IMR-90 (cell line): ENCODE results near the gene RAB3C. TPM values are rescaled to one million over a fixed set of nuclear protein-coding genes. Genes with fewer than 3 reads are reported as not detected.

Experiments used
- ATAC-seq: fragments of 200-7000 bp; cut with Tn5 transposase; 2 replicates; pipeline ENCODE4 v1.9.1; 2020; ENCODE audit warnings: low read depth, mild to moderate bottlenecking, moderate library complexity
- BruUV-seq: library from RNA; stranded (reverse); fragments of 400-500 nt; replicated peaks from 2 replicates; lab custom pipeline; 2021; lab: Mats Ljungman, UMichigan
- CTCF ChIA-PET: fragments of 300-600 bp; formaldehyde crosslinking; extraction: SDS; loops from one replicate; lab custom pipeline; 2021; ENCODE audit warnings: antibody characterized with exemption; lab: Yijun Ruan, JAX
- POLR2A ChIA-PET: fragments of 300-600 bp; sonication (Branson Sonifier 250); formaldehyde crosslinking; loops from one replicate; lab custom pipeline; 2022; ENCODE audit warnings: antibody characterized with exemption; ENCODE audit not compliant: unreplicated experiment; lab: Charles Lee
- DNase-seq: peaks from one replicate; pipeline ENCODE4 v3.0.0; 2013
- H2AFZ ChIP-seq: replicated peaks from 2 replicates; pipeline ENCODE3; 2013; ENCODE audit warnings: low read length, mild to moderate bottlenecking; ENCODE audit not compliant: poor library complexity
- H2AK5ac ChIP-seq: 2 replicates; pipeline ENCODE4 v1.6.1; 2013; ENCODE audit warnings: low read depth, low read length, inconsistent platforms
- H2AK9ac ChIP-seq: replicated peaks from 2 replicates; pipeline ENCODE3; 2013; ENCODE audit warnings: mild to moderate bottlenecking, low read depth, low read length, moderate library complexity; ENCODE audit not compliant: poor library complexity
- H2BK120ac ChIP-seq: 2 replicates; pipeline ENCODE4 v1.6.1; 2013; ENCODE audit warnings: low read depth, low read length, inconsistent platforms
- H2BK15ac ChIP-seq: 3 replicates; pipeline ENCODE4 v1.6.1; 2013; ENCODE audit warnings: low read depth, low read length, inconsistent platforms
- H2BK20ac ChIP-seq: 2 replicates; pipeline ENCODE4 v1.6.1; 2013; ENCODE audit warnings: low read depth, mild to moderate bottlenecking, inconsistent platforms, low read length, moderate library complexity
- H2BK5ac ChIP-seq: 2 replicates; pipeline ENCODE4 v1.6.1; 2013; ENCODE audit warnings: mild to moderate bottlenecking, low read depth, low read length, inconsistent platforms; ENCODE audit not compliant: poor library complexity, severe bottlenecking
- H3K14ac ChIP-seq: replicated peaks from 2 replicates; pipeline ENCODE4 v1.6.1; 2013; ENCODE audit warnings: low read depth, low read length, inconsistent platforms
- H3K18ac ChIP-seq: 2 replicates; pipeline ENCODE4 v1.6.1; 2013; ENCODE audit warnings: low read depth, low read length, control low read depth
- H3K23ac ChIP-seq: 2 replicates; pipeline ENCODE4 v1.6.1; 2013; ENCODE audit warnings: low read depth, low read length, inconsistent platforms
- H3K27ac ChIP-seq: 2 replicates; pipeline ENCODE4 v1.5.1; 2013; ENCODE audit warnings: mild to moderate bottlenecking, control low read depth, low read length; ENCODE audit not compliant: insufficient read depth
- H3K27me3 ChIP-seq: 2 replicates; pipeline ENCODE4 v1.6.1; 2013; ENCODE audit warnings: low read length; ENCODE audit not compliant: control insufficient read depth, insufficient read depth
- H3K36me3 ChIP-seq: 2 replicates; pipeline ENCODE4 v1.6.1; 2013; ENCODE audit warnings: low read length, mixed read lengths; ENCODE audit not compliant: control insufficient read depth, insufficient read depth
- H3K4ac ChIP-seq: 2 replicates; pipeline ENCODE4 v1.6.1; 2013; ENCODE audit warnings: low read depth, low read length, inconsistent platforms
- H3K4me1 ChIP-seq: 2 replicates; pipeline ENCODE4 v1.6.1; 2013; ENCODE audit warnings: low read length, mixed read lengths; ENCODE audit not compliant: control insufficient read depth, insufficient read depth
- H3K4me2 ChIP-seq: 2 replicates; pipeline ENCODE4 v1.6.1; 2013; ENCODE audit warnings: low read depth, mild to moderate bottlenecking, control low read depth, low read length, moderate library complexity
- H3K4me3 ChIP-seq: 2 replicates; pipeline ENCODE4 v1.5.1; 2013; ENCODE audit warnings: low read depth, mild to moderate bottlenecking, control low read depth, low read length, moderate library complexity; ENCODE audit not compliant: insufficient read depth
- H3K56ac ChIP-seq: 2 replicates; pipeline ENCODE4 v1.6.1; 2013; ENCODE audit warnings: low read length, inconsistent platforms; ENCODE audit not compliant: insufficient read depth; ENCODE audit errors: extremely low read depth
- H3K79me1 ChIP-seq, 2 experiments: 2 replicates each; pipeline ENCODE4 v1.6.1; 2013; ENCODE audit warnings: low read length in 2 of 2, inconsistent platforms in 1 of 2, low read depth in 1 of 2
- H3K9ac ChIP-seq: 2 replicates; pipeline ENCODE4 v1.6.1; 2013; ENCODE audit warnings: low read depth, low read length, control low read depth
- H3K9me1 ChIP-seq: 2 replicates; pipeline ENCODE4 v1.6.1; 2013; ENCODE audit warnings: low read length, inconsistent platforms; ENCODE audit not compliant: insufficient read depth
- H3K9me3 ChIP-seq: 2 replicates; pipeline ENCODE4 v1.6.1; 2013; ENCODE audit warnings: low read length; ENCODE audit not compliant: control insufficient read depth, insufficient read depth
- H4K20me1 ChIP-seq: 2 replicates; pipeline ENCODE4 v1.6.1; 2013; ENCODE audit warnings: low read length, inconsistent platforms; ENCODE audit not compliant: insufficient read depth
- H4K5ac ChIP-seq: 2 replicates; pipeline ENCODE4 v1.6.1; 2013; ENCODE audit warnings: mild to moderate bottlenecking, low read depth, low read length, control low read depth
- H4K8ac ChIP-seq, 2 experiments: 2 replicates each; pipeline ENCODE4 v1.6.1; 2013; ENCODE audit warnings: low read depth in 2 of 2, low read length in 2 of 2, control low read depth in 1 of 2, inconsistent platforms in 1 of 2
- H4K91ac ChIP-seq: 2 replicates; pipeline ENCODE4 v1.6.1; 2013; ENCODE audit warnings: low read depth, low read length, inconsistent platforms; ENCODE audit not compliant: insufficient read depth
- BHLHE40 ChIP-seq: fragments of 150-350 bp; IDR thresholded peaks from 2 replicates; pipeline ENCODE4 v1.6.1; 2016; ENCODE audit warnings: mild to moderate bottlenecking, low read depth, low read length
- CEBPB ChIP-seq: IDR thresholded peaks from 2 replicates; pipeline ENCODE4 v1.6.1; 2012; ENCODE audit warnings: low read depth, low read length, improper control_type of control experiment
- CHD1 ChIP-seq: IDR thresholded peaks from 2 replicates; pipeline ENCODE4 v1.6.1; 2012; ENCODE audit warnings: low read depth, low read length, improper control_type of control experiment
- CTCF ChIP-seq: conservative IDR thresholded peaks from 2 replicates; pipeline ENCODE4 v1.5.1; 2012; ENCODE audit warnings: mild to moderate bottlenecking, low read depth, low read length, improper control_type of control experiment
- FOS ChIP-seq: fragments of 150-350 bp; IDR thresholded peaks from 2 replicates; pipeline ENCODE4 v1.6.1; 2016; ENCODE audit warnings: low read depth, low read length
- MAFK ChIP-seq: IDR thresholded peaks from 2 replicates; pipeline ENCODE4 v1.6.1; 2012; ENCODE audit warnings: low read depth, low read length, improper control_type of control experiment
- MAZ ChIP-seq: IDR thresholded peaks from 2 replicates; pipeline ENCODE4 v1.6.1; 2012; ENCODE audit warnings: low read depth, mild to moderate bottlenecking, low read length, improper control_type of control experiment, moderate library complexity, borderline replicate concordance
- MXI1 ChIP-seq: IDR thresholded peaks from 2 replicates; pipeline ENCODE4 v1.6.1; 2012; ENCODE audit warnings: low read depth, mild to moderate bottlenecking, low read length, moderate library complexity, borderline replicate concordance
- NFE2L2 ChIP-seq: fragments of 150-350 bp; IDR thresholded peaks from 2 replicates; pipeline ENCODE4 v1.6.1; 2016; ENCODE audit warnings: low read depth, mild to moderate bottlenecking, low read length
- POLR2A ChIP-seq: IDR thresholded peaks from 2 replicates; pipeline ENCODE4 v1.6.1; 2012; ENCODE audit warnings: mild to moderate bottlenecking, low read depth, low read length
- RAD21 ChIP-seq: IDR thresholded peaks from 2 replicates; pipeline ENCODE4 v1.6.1; 2012; ENCODE audit warnings: low read length, improper control_type of control experiment
- RCOR1 ChIP-seq: IDR thresholded peaks from 2 replicates; pipeline ENCODE4 v1.6.1; 2012; ENCODE audit warnings: mild to moderate bottlenecking, low read length, improper control_type of control experiment; ENCODE audit not compliant: insufficient replicate concordance
- RFX5 ChIP-seq: IDR thresholded peaks from 2 replicates; pipeline ENCODE4 v1.8.0; 2012; ENCODE audit warnings: low read depth, mild to moderate bottlenecking, low read length, moderate library complexity
- SMC3 ChIP-seq: fragments of 150-350 bp; IDR thresholded peaks from 2 replicates; pipeline ENCODE4 v1.6.1; 2016; ENCODE audit warnings: low read depth, mild to moderate bottlenecking, antibody characterized with exemption, low read length, moderate library complexity
- WGBS, 2 experiments: methylation state at CpG; one replicate each; pipeline versions ENCODE4 v1.1.5 to v1.1.7; 2013; ENCODE audit warnings: missing lambda C conversion rate in 2 of 2; ENCODE audit not compliant: insufficient read length in 1 of 2; ENCODE audit errors: extremely low coverage in 2 of 2; 5-methylcytosine and 5-hydroxymethylcytosine counted together
- dilution Hi-C: fragments of 300-500 bp; cut with HindIII; formaldehyde crosslinking; loops from one replicate; pipeline ENCODE4 v1.14.3; 2018; ENCODE audit warnings: low sequenced_read_pairs; ENCODE audit not compliant: unreplicated experiment
- in situ Hi-C: fragments of 300-500 bp; cut with MboI; formaldehyde crosslinking; loops from 3 replicates; pipeline ENCODE4 v1.14.3; 2019; ENCODE audit warnings: low sequenced_read_pairs, inconsistent platforms, mixed read lengths
- intact Hi-C: fragments of 100-400 bp; cut with micrococcal nuclease; formaldehyde crosslinking; loops from 2 replicates; pipeline ENCODE4 v1.10.0; 2022
- polyA plus RNA-seq, 3 experiments: library from polyadenylated mRNA; depleted of rRNA; stranded (reverse); fragments of >200 nt; gene quantifications; 2 replicates each; pipeline ENCODE4 v1.2.3, GENCODE V29; 2012; ENCODE audit warnings: low replicate concordance in 1 of 3
- total RNA-seq: library from RNA; depleted of rRNA; stranded (reverse); fragments of >200 nt; gene quantifications from 2 replicates; pipeline ENCODE4 v1.2.3, GENCODE V29; 2012
- TF ChIP-seq, protein P1 (sequence below): fragments of 150-350 bp; IDR thresholded peaks from 2 replicates; pipeline ENCODE4 v1.6.1; 2017; ENCODE audit warnings: mild to moderate bottlenecking, antibody characterized with exemption, low read length, low read depth
- TF ChIP-seq, protein P2 (sequence below): fragments of 150-350 bp; IDR thresholded peaks from 2 replicates; pipeline ENCODE4 v1.6.1; 2016; ENCODE audit warnings: low read depth, mild to moderate bottlenecking, low read length, moderate library complexity, borderline replicate concordance

Gene RAB3C
- total and polyA plus RNA-seq, 2 of the 4 experiments (the other 2 are of a cell fraction), result not detected

- TF ChIP-seq RAD21 (no peak), RFX5 (no peak), CHD1 (no peak), MAZ (no peak), BHLHE40 (no peak), RCOR1 (no peak), MXI1 (no peak), FOS (no peak), NFE2L2 (no peak), CEBPB (no peak), SMC3 (no peak), POLR2A (no peak), MAFK (no peak), CTCF (no peak)
- TF ChIP-seq, protein P1, sequence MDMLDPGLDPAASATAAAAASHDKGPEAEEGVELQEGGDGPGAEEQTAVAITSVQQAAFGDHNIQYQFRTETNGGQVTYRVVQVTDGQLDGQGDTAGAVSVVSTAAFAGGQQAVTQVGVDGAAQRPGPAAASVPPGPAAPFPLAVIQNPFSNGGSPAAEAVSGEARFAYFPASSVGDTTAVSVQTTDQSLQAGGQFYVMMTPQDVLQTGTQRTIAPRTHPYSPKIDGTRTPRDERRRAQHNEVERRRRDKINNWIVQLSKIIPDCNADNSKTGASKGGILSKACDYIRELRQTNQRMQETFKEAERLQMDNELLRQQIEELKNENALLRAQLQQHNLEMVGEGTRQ, result no peak
- TF ChIP-seq, protein P2, sequence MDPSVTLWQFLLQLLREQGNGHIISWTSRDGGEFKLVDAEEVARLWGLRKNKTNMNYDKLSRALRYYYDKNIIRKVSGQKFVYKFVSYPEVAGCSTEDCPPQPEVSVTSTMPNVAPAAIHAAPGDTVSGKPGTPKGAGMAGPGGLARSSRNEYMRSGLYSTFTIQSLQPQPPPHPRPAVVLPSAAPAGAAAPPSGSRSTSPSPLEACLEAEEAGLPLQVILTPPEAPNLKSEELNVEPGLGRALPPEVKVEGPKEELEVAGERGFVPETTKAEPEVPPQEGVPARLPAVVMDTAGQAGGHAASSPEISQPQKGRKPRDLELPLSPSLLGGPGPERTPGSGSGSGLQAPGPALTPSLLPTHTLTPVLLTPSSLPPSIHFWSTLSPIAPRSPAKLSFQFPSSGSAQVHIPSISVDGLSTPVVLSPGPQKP, result no peak
- no peaks in the 10 kb centered on the region for H3K79me1 ChIP-seq
- dilution Hi-C loops, result no loop called here
- no peak overlapping the region for H2BK20ac ChIP-seq
- H4K20me1 ChIP-seq, result no peaks in the 10 kb centered on the region
- H3K56ac ChIP-seq, result no peak overlapping the region
- ChIA-PET CTCF (no interaction called here), POLR2A (no interaction called here)
- no peak overlapping the region for H3K9ac ChIP-seq
- no peak overlapping the region for H2AFZ ChIP-seq
- H3K4ac ChIP-seq, result no peak overlapping the region
- H3K9me3 ChIP-seq, result no peaks in the 10 kb centered on the region
- H2BK15ac ChIP-seq, result no peak overlapping the region
- H4K91ac ChIP-seq, result no peak overlapping the region
- no peak overlapping the region for H3K4me2 ChIP-seq
- no peak overlapping the region for H4K8ac ChIP-seq
- no CpG with 5 or more reads among the region's 2 CpGs for WGBS, 2 experiments
- no peak overlapping the region for H3K18ac ChIP-seq
- in situ Hi-C loops, result no loop called here
- no peaks in the 10 kb centered on the region for H3K4me1 ChIP-seq
- H3K27ac ChIP-seq, result no peak overlapping the region
- ATAC-seq (no peak), DNase-seq (no peak)
- H3K27me3 ChIP-seq, result no peaks in the 10 kb centered on the region
- H2AK5ac ChIP-seq, result no peak overlapping the region
- no peak overlapping the region for H2AK9ac ChIP-seq
- no peak overlapping the region for H4K5ac ChIP-seq
- intact Hi-C loops, result no loop called here
- H3K4me3 ChIP-seq, result no peak overlapping the region
- H3K14ac ChIP-seq, result no peak overlapping the region
- no TSS peak for BruUV-seq
- H3K9me1 ChIP-seq, result no peaks in the 10 kb centered on the region
- H2BK120ac ChIP-seq, result no peak overlapping the region
- H2BK5ac ChIP-seq, result no peak overlapping the region
- no peak overlapping the region for H3K23ac ChIP-seq
- H3K36me3 ChIP-seq, result no peaks in the 10 kb centered on the region
These were observed 133.3 kb downstream of the RAB3C start for GRCh38 chr5:58715997-58716656.
